H9 (cell line): ENCODE data around the gene MRPL44. TPM values are rescaled to one million over a fixed set of nuclear protein-coding genes. Genes with fewer than 3 reads are reported as not detected.

Source experiments
- DNase-seq: peaks from one replicate; pipeline ENCODE4 v3.0.0-alpha.2; 2017
- H2AFZ ChIP-seq: one replicate; pipeline ENCODE4 v1.6.1; 2013; ENCODE audit warnings: mild to moderate bottlenecking, low read length, control low read depth, moderate library complexity
- H2AK5ac ChIP-seq: 2 replicates; pipeline ENCODE4 v1.6.1; 2013; ENCODE audit warnings: low read length, control low read depth, mixed read lengths; ENCODE audit not compliant: insufficient read length
- H2BK120ac ChIP-seq: one replicate; pipeline ENCODE4 v1.6.1; 2013; ENCODE audit warnings: low read depth, mild to moderate bottlenecking, low read length, control low read depth, inconsistent platforms; ENCODE audit not compliant: poor library complexity, severe bottlenecking
- H2BK12ac ChIP-seq: 2 replicates; pipeline ENCODE4 v1.6.1; 2013; ENCODE audit warnings: low read length, control low read depth, mixed read lengths, low read depth; ENCODE audit not compliant: insufficient read length
- H2BK15ac ChIP-seq: 2 replicates; pipeline ENCODE4 v1.6.1; 2013; ENCODE audit warnings: low read depth, low read length, control low read depth
- H2BK20ac ChIP-seq: one replicate; pipeline ENCODE4 v1.6.1; 2013; ENCODE audit warnings: low read depth, mild to moderate bottlenecking, low read length, control low read depth, inconsistent platforms; ENCODE audit not compliant: poor library complexity, severe bottlenecking
- H2BK5ac ChIP-seq: 2 replicates; pipeline ENCODE4 v1.6.1; 2013; ENCODE audit warnings: low read length, control low read depth, mixed read lengths; ENCODE audit not compliant: insufficient read length
- H3K14ac ChIP-seq: 2 replicates; pipeline ENCODE4 v1.6.1; 2013; ENCODE audit warnings: low read length, control low read depth; ENCODE audit not compliant: insufficient read depth
- H3K18ac ChIP-seq: 2 replicates; pipeline ENCODE4 v1.6.1; 2013; ENCODE audit warnings: low read depth, mild to moderate bottlenecking, mixed read lengths, low read length, control low read depth; ENCODE audit not compliant: insufficient read length
- H3K23ac ChIP-seq: 2 replicates; pipeline ENCODE4 v1.6.1; 2013; ENCODE audit warnings: low read length, control low read depth, mixed read lengths, low read depth; ENCODE audit not compliant: insufficient read length
- H3K23me2 ChIP-seq: 2 replicates; pipeline ENCODE4 v1.6.1; 2013; ENCODE audit warnings: low read depth, mild to moderate bottlenecking, mixed read lengths, low read length, control low read depth; ENCODE audit not compliant: insufficient read length, poor library complexity, severe bottlenecking
- H3K27ac ChIP-seq: 2 replicates; pipeline ENCODE4 v1.5.1; 2013; ENCODE audit warnings: low read length, control low read depth, mixed read lengths, low read depth; ENCODE audit not compliant: insufficient read length
- H3K27me3 ChIP-seq: 2 replicates; pipeline ENCODE4 v1.6.1; 2013; ENCODE audit warnings: low read length, control low read depth, inconsistent platforms; ENCODE audit not compliant: insufficient read depth
- H3K4ac ChIP-seq: 2 replicates; pipeline ENCODE4 v1.6.1; 2013; ENCODE audit warnings: low read depth, mild to moderate bottlenecking, control low read depth, inconsistent platforms, low read length, moderate library complexity
- H3K4me1 ChIP-seq: 2 replicates; pipeline ENCODE4 v1.6.1; 2013; ENCODE audit warnings: low read length, control low read depth, inconsistent platforms; ENCODE audit not compliant: insufficient read depth
- H3K4me2 ChIP-seq: 2 replicates; pipeline ENCODE4 v1.6.1; 2013; ENCODE audit warnings: low read length, control low read depth, mixed read lengths; ENCODE audit not compliant: insufficient read length, insufficient read depth
- H3K56ac ChIP-seq: 2 replicates; pipeline ENCODE4 v1.6.1; 2013; ENCODE audit warnings: low read depth, mild to moderate bottlenecking, mixed read lengths, low read length, control low read depth; ENCODE audit not compliant: insufficient read length
- H3K79me1 ChIP-seq: 2 replicates; pipeline ENCODE4 v1.6.1; 2013; ENCODE audit warnings: low read depth, mild to moderate bottlenecking, moderate library complexity, low read length, control low read depth, inconsistent platforms; ENCODE audit not compliant: insufficient read depth, poor library complexity, severe bottlenecking
- H3K79me2 ChIP-seq: 2 replicates; pipeline ENCODE4 v1.6.1; 2013; ENCODE audit warnings: low read length, control low read depth, inconsistent platforms; ENCODE audit not compliant: insufficient read depth
- H3K9ac ChIP-seq: 2 replicates; pipeline ENCODE4 v1.6.1; 2013; ENCODE audit warnings: low read length, control low read depth, mixed read lengths; ENCODE audit not compliant: insufficient read length; ENCODE audit errors: extremely low read depth
- H3K9me3 ChIP-seq: one replicate; pipeline ENCODE4 v1.6.1; 2013; ENCODE audit warnings: low read depth, low read length, inconsistent platforms; ENCODE audit not compliant: control insufficient read depth
- H3T11ph ChIP-seq: one replicate; pipeline ENCODE4 v1.6.1; 2013; ENCODE audit warnings: mild to moderate bottlenecking, low read length, control low read depth, inconsistent platforms
- H4K20me1 ChIP-seq: one replicate; pipeline ENCODE4 v1.6.1; 2013; ENCODE audit not compliant: control insufficient read depth, insufficient read length, insufficient read depth
- H4K5ac ChIP-seq: 2 replicates; pipeline ENCODE4 v1.6.1; 2013; ENCODE audit warnings: low read depth, mild to moderate bottlenecking, mixed read lengths, low read length, control low read depth; ENCODE audit not compliant: insufficient read length
- H4K8ac ChIP-seq: replicated peaks from 2 replicates; pipeline ENCODE4 v1.6.1; 2013; ENCODE audit warnings: low read length, control low read depth, mixed read lengths, low read depth; ENCODE audit not compliant: insufficient read length
- H4K91ac ChIP-seq: 2 replicates; pipeline ENCODE4 v1.6.1; 2013; ENCODE audit warnings: low read depth, mild to moderate bottlenecking, moderate library complexity, mixed read lengths, low read length, control low read depth; ENCODE audit not compliant: insufficient read length
- H3K27ac Mint-ChIP-seq, 3 experiments: 2 replicates in 2 of 3; 3 replicates in 1 of 3; pipeline ENCODE4 v1.8.0; 2020 to 2021; ENCODE audit warnings: mixed read lengths in 3 of 3, mild to moderate bottlenecking in 1 of 3, moderate library complexity in 1 of 3
- H3K27me3 Mint-ChIP-seq: 2 replicates; pipeline ENCODE4 v1.8.0; 2021; ENCODE audit warnings: low read depth, mild to moderate bottlenecking, moderate library complexity, mixed read lengths
- H3K36me3 Mint-ChIP-seq, 3 experiments: 2 replicates in 2 of 3; 3 replicates in 1 of 3; pipeline ENCODE4 v1.8.0; 2020 to 2021; ENCODE audit warnings: low read depth in 3 of 3, mixed read lengths in 3 of 3; ENCODE audit not compliant: insufficient read depth in 1 of 3
- H3K4me1 Mint-ChIP-seq, 2 experiments: 2 replicates each; pipeline ENCODE4 v1.8.0; 2020; ENCODE audit warnings: mixed read lengths in 2 of 2
- H3K4me3 Mint-ChIP-seq, 2 experiments: 2 replicates in 1 of 2; 3 replicates in 1 of 2; pipeline ENCODE4 v1.8.0; 2020 to 2021; ENCODE audit warnings: mild to moderate bottlenecking in 2 of 2, mixed read lengths in 2 of 2, moderate library complexity in 1 of 2
- H3K9me3 Mint-ChIP-seq, 2 experiments: 2 replicates in 1 of 2; 3 replicates in 1 of 2; pipeline ENCODE4 v1.8.0; 2020; ENCODE audit warnings: mild to moderate bottlenecking in 2 of 2, mixed read lengths in 2 of 2, moderate library complexity in 1 of 2
- WGBS: extraction: QIAGEN DNeasy Blood & Tissue Kit; methylation state at CpG from one replicate; pipeline ENCODE4 v1.1.7; 2013; ENCODE audit warnings: missing lambda C conversion rate, low lambda C conversion rate, mixed read lengths; ENCODE audit not compliant: insufficient read length; ENCODE audit errors: extremely low coverage; 5-methylcytosine and 5-hydroxymethylcytosine counted together
- total RNA-seq: library from RNA; stranded (reverse); gene quantifications from 2 replicates; pipeline ENCODE4 v1.2.1, GENCODE V29; 2021
- TF ChIP-seq, protein P1 (sequence below): fragments of 200-600 bp; sonication (generic); conservative IDR thresholded peaks from 3 replicates; pipeline ENCODE4 v1.8.0; 2021; ENCODE audit warnings: antibody characterized with exemption, mild to moderate bottlenecking

Gene MRPL44
- total RNA-seq, 1 experiment from 2014 or later, result 46.1 TPM

DNA sequence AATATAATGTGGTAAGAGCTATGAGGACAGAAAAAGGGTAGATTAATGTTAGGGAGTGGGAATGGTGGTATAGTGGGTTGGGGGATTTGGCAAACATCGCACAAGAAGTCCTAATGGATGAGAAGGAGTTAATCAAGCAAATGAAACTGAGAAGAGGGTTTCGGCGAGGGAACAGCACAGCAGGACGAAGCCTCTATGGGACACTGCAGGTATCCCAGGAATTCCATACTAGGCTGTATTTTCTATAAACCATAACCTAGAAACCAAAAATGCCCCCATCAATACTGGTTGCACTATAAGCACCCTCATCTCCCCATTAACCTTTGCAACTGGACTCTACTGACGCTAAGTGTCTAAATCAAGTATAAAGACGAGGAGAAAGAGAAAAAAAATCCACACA, 22.4 kb upstream of the MRPL44 start:
- Histone ChIP-seq H3K27me3 (no peaks in the 10 kb centered on the region), H3K9me3 (no peaks in the 10 kb centered on the region), H4K5ac (no peak overlapping the region), H3K23me2 (no peaks in the 10 kb centered on the region), H2AFZ (no peak overlapping the region), H3K18ac (no peak overlapping the region), H3K79me2 (peaks cover 37% of the 10 kb centered on the region; the same call in 1 of the 2 replicates), H3K23ac (no peak overlapping the region), H3K4me2 (peak overlapping the region; percentile 14), H4K20me1 (no peaks in the 10 kb centered on the region), H2BK120ac (no peak overlapping the region), H3T11ph (no peak overlapping the region), H3K56ac (no peak overlapping the region), H4K8ac (no peak overlapping the region), H3K14ac (no peak overlapping the region), H2BK12ac (no peak overlapping the region), H2BK20ac (no peak overlapping the region), H2BK5ac (no peak overlapping the region), H4K91ac (no peak overlapping the region), H3K4ac (no peak overlapping the region), H3K27ac (no peak overlapping the region), H2BK15ac (no peak overlapping the region), H3K9ac (no peak overlapping the region), H3K79me1 (peaks cover 3% of the 10 kb centered on the region), H3K4me1 (peaks cover 30% of the 10 kb centered on the region), H2AK5ac (no peak overlapping the region)
- Mint-ChIP-seq H3K9me3 (no peaks in the 10 kb centered on the region), H3K36me3 (peaks cover 0 to 6% (median 3%) of the 10 kb centered on the region in 3 experiments; a peak in 3 of 7 replicates), H3K4me3 (no peak overlapping the region; a peak in 1 of 5 replicates), H3K4me1 (peaks cover 64 to 69% of the 10 kb centered on the region in 2 experiments), H3K27ac (peak overlapping the region; percentile 30 to 56 (median 31); a peak in 4 of 7 replicates), H3K27me3 (no peaks in the 10 kb centered on the region)
- WGBS, result no CpG with 5 or more reads among the region's 6 CpGs
- no peak for DNase-seq
- TF ChIP-seq, protein P1, sequence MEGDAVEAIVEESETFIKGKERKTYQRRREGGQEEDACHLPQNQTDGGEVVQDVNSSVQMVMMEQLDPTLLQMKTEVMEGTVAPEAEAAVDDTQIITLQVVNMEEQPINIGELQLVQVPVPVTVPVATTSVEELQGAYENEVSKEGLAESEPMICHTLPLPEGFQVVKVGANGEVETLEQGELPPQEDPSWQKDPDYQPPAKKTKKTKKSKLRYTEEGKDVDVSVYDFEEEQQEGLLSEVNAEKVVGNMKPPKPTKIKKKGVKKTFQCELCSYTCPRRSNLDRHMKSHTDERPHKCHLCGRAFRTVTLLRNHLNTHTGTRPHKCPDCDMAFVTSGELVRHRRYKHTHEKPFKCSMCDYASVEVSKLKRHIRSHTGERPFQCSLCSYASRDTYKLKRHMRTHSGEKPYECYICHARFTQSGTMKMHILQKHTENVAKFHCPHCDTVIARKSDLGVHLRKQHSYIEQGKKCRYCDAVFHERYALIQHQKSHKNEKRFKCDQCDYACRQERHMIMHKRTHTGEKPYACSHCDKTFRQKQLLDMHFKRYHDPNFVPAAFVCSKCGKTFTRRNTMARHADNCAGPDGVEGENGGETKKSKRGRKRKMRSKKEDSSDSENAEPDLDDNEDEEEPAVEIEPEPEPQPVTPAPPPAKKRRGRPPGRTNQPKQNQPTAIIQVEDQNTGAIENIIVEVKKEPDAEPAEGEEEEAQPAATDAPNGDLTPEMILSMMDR, result no peak
